ENCODE results near the gene SLC32A1. TPM values are rescaled to one million over a fixed set of nuclear protein-coding genes. Genes with fewer than 3 reads are reported as not detected.

Gene SLC32A1
- total RNA-seq, 1 donor from 2014 or later = not detected

DNA sequence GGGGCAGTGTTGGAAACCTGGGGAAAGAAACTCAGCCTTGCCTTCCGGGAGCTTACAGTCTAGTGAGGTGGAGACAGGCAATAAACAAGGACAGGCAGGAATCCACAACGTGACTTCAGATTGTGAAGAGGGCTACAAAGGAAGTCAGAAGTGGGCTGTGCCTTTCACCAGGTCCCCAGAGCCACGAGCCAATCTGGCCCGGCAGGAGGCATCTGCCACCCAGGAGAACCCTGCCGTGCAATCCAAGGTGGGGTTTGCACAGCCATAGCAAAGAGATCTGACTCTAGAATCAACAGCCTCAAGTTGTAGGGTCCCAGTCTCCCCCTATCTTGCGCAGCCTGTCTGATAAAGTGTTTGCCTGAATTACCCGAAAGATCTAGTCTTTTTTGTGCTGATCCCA, 5.5 kb downstream of the SLC32A1 start:
- H3K4me3 Mint-ChIP-seq = peak overlapping the region; percentile 72
- no peak for DNase-seq (ENCODE audit: extremely low spot score, unreplicated experiment)
- TF ChIP-seq, protein P1, sequence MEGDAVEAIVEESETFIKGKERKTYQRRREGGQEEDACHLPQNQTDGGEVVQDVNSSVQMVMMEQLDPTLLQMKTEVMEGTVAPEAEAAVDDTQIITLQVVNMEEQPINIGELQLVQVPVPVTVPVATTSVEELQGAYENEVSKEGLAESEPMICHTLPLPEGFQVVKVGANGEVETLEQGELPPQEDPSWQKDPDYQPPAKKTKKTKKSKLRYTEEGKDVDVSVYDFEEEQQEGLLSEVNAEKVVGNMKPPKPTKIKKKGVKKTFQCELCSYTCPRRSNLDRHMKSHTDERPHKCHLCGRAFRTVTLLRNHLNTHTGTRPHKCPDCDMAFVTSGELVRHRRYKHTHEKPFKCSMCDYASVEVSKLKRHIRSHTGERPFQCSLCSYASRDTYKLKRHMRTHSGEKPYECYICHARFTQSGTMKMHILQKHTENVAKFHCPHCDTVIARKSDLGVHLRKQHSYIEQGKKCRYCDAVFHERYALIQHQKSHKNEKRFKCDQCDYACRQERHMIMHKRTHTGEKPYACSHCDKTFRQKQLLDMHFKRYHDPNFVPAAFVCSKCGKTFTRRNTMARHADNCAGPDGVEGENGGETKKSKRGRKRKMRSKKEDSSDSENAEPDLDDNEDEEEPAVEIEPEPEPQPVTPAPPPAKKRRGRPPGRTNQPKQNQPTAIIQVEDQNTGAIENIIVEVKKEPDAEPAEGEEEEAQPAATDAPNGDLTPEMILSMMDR (conservative IDR thresholded peaks at IDR 0.05) = no peak
- H3K9me3 Mint-ChIP-seq = no peaks in the 10 kb centered on the region
- H3K27me3 Mint-ChIP-seq = peaks cover 99% of the 10 kb centered on the region
- peak overlapping the region; percentile 83 for H3K27ac Mint-ChIP-seq
- peaks cover 42% of the 10 kb centered on the region for H3K4me1 Mint-ChIP-seq (ENCODE audit: unreplicated experiment)
- H3K36me3 Mint-ChIP-seq = peaks cover 4% of the 10 kb centered on the region

DNA sequence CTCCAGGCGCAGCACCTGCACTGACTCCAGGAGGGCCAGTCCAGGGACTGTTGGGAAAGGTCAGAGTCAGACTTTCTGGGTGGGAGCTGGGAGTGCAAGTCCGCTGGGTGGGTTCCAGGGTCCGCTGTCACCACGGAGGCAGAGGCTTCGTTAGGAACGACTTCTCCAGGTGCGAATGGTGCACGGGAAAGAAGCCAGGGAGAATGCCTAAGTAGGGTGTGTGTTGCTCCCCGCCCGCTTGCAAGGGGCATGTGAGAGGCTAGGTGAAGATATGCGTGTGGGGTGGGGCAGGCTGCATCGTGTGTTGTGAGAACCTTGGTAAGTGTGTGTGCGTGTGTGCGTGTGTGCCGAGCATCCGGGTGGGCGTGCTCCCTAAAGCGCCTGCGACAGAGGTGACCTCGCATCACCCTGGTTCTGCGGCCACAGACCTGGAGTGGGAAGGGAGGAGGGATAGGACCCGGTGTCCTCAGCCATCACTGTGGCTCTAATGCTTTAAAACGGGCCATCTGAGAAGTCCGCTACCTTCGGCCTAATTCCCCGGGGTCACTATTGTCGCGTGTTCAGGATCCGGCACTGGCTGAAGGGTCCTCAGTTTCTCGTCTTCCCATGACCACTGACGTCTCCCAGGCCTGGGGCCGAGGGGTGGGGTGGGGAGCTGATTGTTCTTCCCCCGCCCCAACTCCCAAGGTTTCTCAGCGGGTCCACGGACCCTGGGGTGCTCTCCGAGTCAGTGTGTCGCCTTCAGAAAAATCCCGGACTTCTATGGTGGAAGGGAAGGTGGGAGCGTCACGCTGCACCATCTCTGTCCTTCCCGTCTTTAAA, 6.1 kb downstream of the SLC32A1 start:
- no peak for DNase-seq (ENCODE audit: extremely low spot score, unreplicated experiment)
- TF ChIP-seq, protein P1 (conservative IDR thresholded peaks at IDR 0.05) = no peak
- Mint-ChIP-seq H3K27me3 (peaks cover 99% of the 10 kb centered on the region), H3K27ac (peak overlapping the region; percentile 83), H3K9me3 (no peaks in the 10 kb centered on the region), H3K4me3 (peak overlapping the region; percentile 77), H3K36me3 (peaks cover 4% of the 10 kb centered on the region), H3K4me1 (ENCODE audit: unreplicated experiment) (peaks cover 40% of the 10 kb centered on the region)

DNA sequence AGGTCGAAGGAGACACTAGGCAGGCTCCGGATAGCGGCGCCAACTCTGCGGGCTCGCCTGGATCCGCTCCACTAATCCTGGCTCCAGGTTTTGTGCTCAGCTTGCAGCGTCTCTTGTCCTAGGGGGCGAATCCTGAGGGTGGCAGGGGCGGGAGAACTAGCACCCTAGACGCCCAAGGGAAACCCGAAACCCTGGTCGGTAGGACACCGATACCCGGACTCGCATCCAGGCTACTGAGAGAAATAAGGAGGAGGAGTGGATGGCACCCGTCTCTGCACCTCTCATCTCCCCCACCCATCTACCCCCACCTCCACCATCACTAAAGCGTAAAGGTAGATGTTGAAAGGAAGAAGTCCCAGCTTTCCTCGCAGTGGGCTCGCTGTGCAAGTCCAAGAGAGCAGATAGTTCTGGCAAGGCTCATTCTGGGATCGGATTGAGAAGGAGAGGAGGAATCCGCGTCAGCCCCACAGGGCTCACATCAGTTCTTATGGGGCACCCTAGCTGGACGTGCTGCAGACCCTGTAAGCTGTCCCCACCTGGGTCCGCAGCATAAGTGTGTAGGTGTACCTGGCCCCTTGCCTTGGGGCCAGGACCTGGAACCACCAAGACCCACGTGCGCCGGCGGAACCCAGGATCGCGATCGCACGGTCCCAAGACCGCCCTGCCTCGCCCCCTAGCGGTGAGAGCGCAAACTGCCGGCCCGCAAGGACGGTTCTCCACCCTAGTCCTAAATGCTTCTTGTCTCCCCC, 6.9 kb downstream of the SLC32A1 start:
- TF ChIP-seq, protein P1 (conservative IDR thresholded peaks at IDR 0.05) = peak; percentile 99
- peak overlapping the region; percentile 77 for H3K4me3 Mint-ChIP-seq
- peaks cover 99% of the 10 kb centered on the region for H3K27me3 Mint-ChIP-seq
- no peak for DNase-seq (ENCODE audit: extremely low spot score, unreplicated experiment)
- peaks cover 34% of the 10 kb centered on the region for H3K4me1 Mint-ChIP-seq (ENCODE audit: unreplicated experiment)
- no peaks in the 10 kb centered on the region for H3K9me3 Mint-ChIP-seq
- no peaks in the 10 kb centered on the region for H3K36me3 Mint-ChIP-seq
- no peak overlapping the region for H3K27ac Mint-ChIP-seq

DNA sequence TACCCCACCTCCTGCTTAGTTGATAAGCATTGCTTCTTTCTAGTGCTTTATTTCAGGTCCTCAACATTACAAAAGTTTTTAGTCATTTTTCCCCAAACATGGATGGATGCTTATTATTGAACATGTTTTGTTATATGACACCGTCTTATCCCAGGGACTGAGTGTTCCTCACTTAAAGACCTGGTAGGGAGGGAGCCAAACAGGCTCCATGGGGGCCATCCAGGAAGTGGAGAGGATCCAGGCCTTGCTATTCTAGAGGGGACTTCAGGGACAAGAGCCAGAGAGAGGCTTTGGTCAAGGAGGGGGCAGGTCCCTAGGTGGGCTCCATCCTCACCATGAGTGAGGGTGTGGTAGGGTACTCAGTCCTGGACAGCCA, 7.4 kb downstream of the SLC32A1 start:
- peaks cover 98% of the 10 kb centered on the region for H3K27me3 Mint-ChIP-seq
- no peaks in the 10 kb centered on the region for H3K36me3 Mint-ChIP-seq
- H3K4me1 Mint-ChIP-seq (ENCODE audit: unreplicated experiment) = peaks cover 31% of the 10 kb centered on the region
- TF ChIP-seq, protein P1 (conservative IDR thresholded peaks at IDR 0.05) = peak; percentile 43
- DNase-seq (ENCODE audit: extremely low spot score, unreplicated experiment) = no peak
- H3K4me3 Mint-ChIP-seq = no peak overlapping the region
- no peak overlapping the region for H3K27ac Mint-ChIP-seq
- H3K9me3 Mint-ChIP-seq = no peaks in the 10 kb centered on the region

DNA sequence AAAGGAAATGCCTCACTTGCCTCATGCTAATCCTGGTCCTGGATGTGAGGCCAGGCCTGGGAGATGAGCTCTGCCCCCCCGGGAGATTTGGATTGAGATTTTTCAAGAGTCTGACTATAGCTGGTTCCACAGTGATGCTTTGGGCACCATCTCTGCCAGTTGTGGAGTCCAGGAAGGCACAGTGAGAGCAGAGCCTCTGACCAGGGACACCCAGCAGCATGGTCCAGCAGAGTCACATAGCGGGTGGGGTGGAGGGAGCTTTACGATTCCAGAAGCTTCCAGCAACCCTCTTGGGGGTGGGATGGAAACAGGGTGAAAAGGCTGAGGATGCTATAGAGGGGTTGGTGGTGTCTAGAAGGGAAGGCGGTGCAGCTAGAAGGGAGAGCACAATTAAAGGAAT, 8.7 kb downstream of the SLC32A1 start:
- peaks cover 20% of the 10 kb centered on the region for H3K4me1 Mint-ChIP-seq (ENCODE audit: unreplicated experiment)
- no peak overlapping the region for H3K27ac Mint-ChIP-seq
- H3K36me3 Mint-ChIP-seq = no peaks in the 10 kb centered on the region
- H3K9me3 Mint-ChIP-seq = no peaks in the 10 kb centered on the region
- DNase-seq (ENCODE audit: extremely low spot score, unreplicated experiment) = no peak
- H3K4me3 Mint-ChIP-seq = no peak overlapping the region
- TF ChIP-seq, protein P1 (conservative IDR thresholded peaks at IDR 0.05) = no peak
- peaks cover 98% of the 10 kb centered on the region for H3K27me3 Mint-ChIP-seq

All from type B pancreatic cell (in vitro differentiated cells).